Effector CD8-positive, alpha-beta T cell (primary cell): ENCODE results near the gene PIP5KL1.
"Not testable (repeated sequence)": the region's sequence is repeated elsewhere in the genome, so short reads cannot be mapped to it uniquely, and the experiment has no call there.

Experiments
- DNase-seq: peaks from one replicate; lab custom pipeline; 2025; lab: John Stamatoyannopoulos, UW

PIP5KL1 gene

GRCh38 chr9:127893392-127893791 lies 37.2 kb downstream of the PIP5KL1 start:
- DNase-seq = no peak

- DNase-seq = no peak
These were observed 37.7 kb downstream of the PIP5KL1 start for GRCh38 chr9:127892831-127893230.

- no peak for DNase-seq
These were observed 40.5 kb downstream of the PIP5KL1 start for GRCh38 chr9:127890053-127890452.

GRCh38 chr9:127887792-127888191 lies 42.8 kb downstream of the PIP5KL1 start:
- DNase-seq = no peak

GRCh38 chr9:127886401-127886972 lies 44.1 kb downstream of the PIP5KL1 start:
- DNase-seq = no peak

- no peak for DNase-seq
These were observed 44.9 kb downstream of the PIP5KL1 start for GRCh38 chr9:127885508-127886281.

- DNase-seq = no peak
These were observed 45.5 kb downstream of the PIP5KL1 start for GRCh38 chr9:127884976-127885490.

GRCh38 chr9:127884427-127884911 lies 46.1 kb downstream of the PIP5KL1 start:
- no peak for DNase-seq

- no peak for DNase-seq
These were observed 46.6 kb downstream of the PIP5KL1 start for GRCh38 chr9:127883959-127884358.

- DNase-seq = not testable (repeated sequence)
These were observed 48.9 kb downstream of the PIP5KL1 start for GRCh38 chr9:127881715-127882114.

GRCh38 chr9:127880143-127880542 lies 50.4 kb downstream of the PIP5KL1 start:
- no peak for DNase-seq

GRCh38 chr9:127878652-127879390 lies 51.8 kb downstream of the PIP5KL1 start:
- DNase-seq = no peak

GRCh38 chr9:127878001-127878651 lies 52.5 kb downstream of the PIP5KL1 start:
- no peak for DNase-seq

GRCh38 chr9:127877566-127877998 lies 53.0 kb downstream of the PIP5KL1 start, which contains the start of gene AK1:
Gene AK1, minus strand, starts transcription at chr9:127877675. Its CDS starts 3,058 bp downstream, at chr9:127874617.
- DNase-seq = no peak

GRCh38 chr9:127876764-127877562 lies 53.6 kb downstream of the PIP5KL1 start:
- DNase-seq = no peak

GRCh38 chr9:127876026-127876763 lies 54.4 kb downstream of the PIP5KL1 start:
- no peak for DNase-seq

GRCh38 chr9:127875306-127875966 lies 55.1 kb downstream of the PIP5KL1 start:
- no peak for DNase-seq

- DNase-seq = no peak
These were observed 56.0 kb downstream of the PIP5KL1 start for GRCh38 chr9:127874301-127875221.

GRCh38 chr9:127873886-127874285 lies 56.7 kb downstream of the PIP5KL1 start:
- no peak for DNase-seq
